Hindlimb muscle (tissue), 1 donor: Measurements from ENCODE around the gene MASP1. TPM values are rescaled to one million over a fixed set of nuclear protein-coding genes. Genes with fewer than 3 reads are reported as not detected.
"Not testable (repeated sequence)": the region's sequence is repeated elsewhere in the genome, so short reads cannot be mapped to it uniquely, and the experiment has no call there.

ENCODE experiments used
- DNase-seq: peaks from one replicate; pipeline ENCODE4 v3.0.0-alpha.2; 2013
- polyA plus RNA-seq: library from polyadenylated mRNA; unstranded; fragments of 120-200 nt; gene quantifications from one replicate; pipeline ENCODE4 v1.2.1, GENCODE V29; 2013; ENCODE audit not compliant: insufficient read length

MASP1 gene
- polyA plus RNA-seq, 1 donor: 5.4 TPM

- no peak for DNase-seq
These were observed 77.9 kb downstream of the MASP1 start for GRCh38 chr3:187213616-187214015.

DNA sequence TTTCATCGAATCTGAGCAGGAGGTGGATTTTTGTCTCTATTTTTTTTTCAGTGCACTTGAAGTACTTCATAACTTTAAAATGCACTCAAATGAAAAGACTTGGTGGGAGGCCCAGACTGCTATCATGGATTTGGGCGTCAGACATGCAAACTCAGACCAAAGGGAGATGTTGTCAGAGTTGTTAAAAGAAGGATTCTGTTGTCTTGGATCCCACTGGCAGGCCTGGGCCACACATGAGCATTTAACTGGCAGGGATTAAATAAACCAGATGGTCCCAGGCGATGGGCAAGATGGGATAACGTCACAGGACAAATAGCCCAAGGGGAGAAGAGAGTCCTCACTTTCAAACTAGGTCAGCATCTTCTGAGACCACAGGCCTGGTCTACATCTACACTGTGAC, 78.8 kb downstream of the MASP1 start:
- DNase-seq: no peak

GRCh38 chr3:187212196-187212545, 79.4 kb downstream of the MASP1 start:
- DNase-seq: no peak

DNA sequence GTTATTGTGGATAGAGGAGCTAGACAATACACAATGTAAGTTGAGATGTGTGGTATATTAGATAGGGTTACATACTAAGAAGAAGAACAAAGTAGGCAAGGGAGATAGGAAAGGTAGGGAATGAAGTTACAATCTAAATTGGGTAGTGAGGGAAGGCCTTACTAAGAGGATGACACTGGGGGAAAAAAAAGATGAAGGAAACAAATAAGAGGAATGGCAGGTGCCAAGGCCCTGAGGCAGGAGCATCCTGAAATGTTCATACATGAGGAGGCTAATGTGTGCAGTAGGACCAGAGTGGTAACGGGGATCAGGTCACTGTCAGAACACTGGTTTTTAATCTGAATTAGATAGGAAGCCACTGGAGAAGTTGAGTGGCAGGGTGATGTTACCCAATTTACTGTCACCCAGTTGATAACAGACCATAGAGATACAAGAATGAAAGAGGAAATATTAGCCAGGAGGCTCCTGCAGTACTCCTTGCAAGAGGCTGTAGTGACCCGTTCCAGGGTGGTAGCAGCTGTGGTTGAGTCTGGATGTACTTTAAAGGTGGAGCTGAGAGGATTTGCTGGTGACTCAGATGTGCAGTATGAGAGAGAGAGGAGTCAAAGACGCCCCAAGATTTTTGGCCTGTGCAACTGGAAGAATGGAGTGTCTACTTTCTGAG, 79.9 kb downstream of the MASP1 start:
- no peak for DNase-seq

DNA sequence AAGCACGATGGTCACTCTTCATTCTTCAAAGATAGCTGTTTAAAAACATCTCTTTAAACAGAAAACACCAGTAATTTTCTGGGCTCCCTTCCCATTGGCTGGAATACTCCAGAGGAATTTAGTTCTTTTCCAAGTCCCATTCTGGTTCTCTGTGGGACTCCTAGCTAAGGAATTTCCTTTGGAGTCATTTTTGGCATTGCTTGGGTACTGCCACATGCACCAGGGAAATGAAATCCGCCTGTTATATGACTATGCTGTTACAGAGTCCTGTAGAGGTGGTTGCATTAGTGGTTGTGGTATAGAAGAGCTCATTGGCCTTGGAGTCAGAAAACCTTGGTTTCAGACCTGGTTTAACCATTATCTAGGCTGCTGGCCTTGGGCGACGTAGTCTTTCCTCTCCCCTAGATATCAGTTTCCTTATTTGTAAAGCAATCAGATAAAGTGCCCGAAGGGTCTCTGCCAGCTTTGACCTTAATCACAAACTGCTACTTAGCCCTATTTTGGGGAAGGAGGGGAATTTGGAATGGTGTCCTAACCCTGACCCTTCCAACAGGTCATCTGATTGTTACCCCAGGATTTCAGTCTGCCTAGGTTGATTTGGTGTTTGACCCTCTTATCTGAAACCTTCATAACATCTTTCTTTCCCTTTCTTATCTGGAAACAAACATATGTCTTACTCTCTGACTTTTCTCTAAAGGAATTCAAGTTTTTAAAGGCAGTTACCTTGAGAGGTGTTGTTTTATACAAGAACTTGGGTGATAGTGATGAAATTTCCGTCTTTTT, 80.8 kb downstream of the MASP1 start:
- DNase-seq: no peak

DNA sequence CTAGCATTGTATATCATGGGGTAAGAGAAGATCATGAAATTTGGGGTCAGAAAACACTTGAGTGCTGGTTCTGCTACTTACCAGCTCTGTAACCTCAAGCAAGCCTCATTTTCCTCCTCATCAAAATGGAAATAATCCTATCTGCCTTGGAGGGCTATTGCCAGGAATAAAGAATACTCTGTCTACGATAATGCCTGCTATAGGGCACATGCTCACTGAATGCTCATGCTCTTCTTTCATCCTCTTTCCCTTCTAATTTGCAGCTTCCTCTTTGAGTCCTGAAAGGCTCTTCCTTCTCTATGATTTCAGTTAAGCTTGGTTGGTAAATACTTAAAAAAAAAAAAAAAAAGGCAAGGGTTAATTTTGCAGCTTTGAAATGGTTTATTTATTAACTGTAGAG, 81.4 kb downstream of the MASP1 start:
- no peak for DNase-seq

GRCh38 chr3:187209491-187209890, 82.0 kb downstream of the MASP1 start:
- no peak for DNase-seq

- DNase-seq: no peak
These were observed 83.4 kb downstream of the MASP1 start for GRCh38 chr3:187208159-187208558.

- DNase-seq: no peak
These were observed 83.9 kb downstream of the MASP1 start for GRCh38 chr3:187207624-187208023.

DNA sequence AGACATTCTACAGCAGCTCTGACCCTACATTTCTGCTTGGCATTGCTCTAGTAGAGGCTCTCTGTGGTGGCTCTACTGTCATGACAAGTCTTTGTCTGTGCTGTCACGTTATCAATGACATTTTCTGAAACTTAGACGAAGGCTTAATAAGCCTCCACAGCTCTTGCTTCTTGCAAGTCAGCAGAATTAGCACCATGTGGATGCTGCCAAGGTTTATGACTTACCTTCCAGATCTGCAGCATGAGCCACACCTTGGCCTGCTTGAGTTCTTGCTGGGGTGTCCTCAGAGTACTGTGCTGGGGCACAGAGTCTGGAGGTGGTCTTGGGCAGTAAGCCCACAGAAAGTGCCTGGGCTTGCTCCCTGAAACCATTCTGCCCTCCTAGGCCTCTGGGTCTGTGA, 84.5 kb downstream of the MASP1 start:
- no peak for DNase-seq

- DNase-seq: no peak
These were observed 85.9 kb downstream of the MASP1 start for GRCh38 chr3:187205683-187206082.

DNA sequence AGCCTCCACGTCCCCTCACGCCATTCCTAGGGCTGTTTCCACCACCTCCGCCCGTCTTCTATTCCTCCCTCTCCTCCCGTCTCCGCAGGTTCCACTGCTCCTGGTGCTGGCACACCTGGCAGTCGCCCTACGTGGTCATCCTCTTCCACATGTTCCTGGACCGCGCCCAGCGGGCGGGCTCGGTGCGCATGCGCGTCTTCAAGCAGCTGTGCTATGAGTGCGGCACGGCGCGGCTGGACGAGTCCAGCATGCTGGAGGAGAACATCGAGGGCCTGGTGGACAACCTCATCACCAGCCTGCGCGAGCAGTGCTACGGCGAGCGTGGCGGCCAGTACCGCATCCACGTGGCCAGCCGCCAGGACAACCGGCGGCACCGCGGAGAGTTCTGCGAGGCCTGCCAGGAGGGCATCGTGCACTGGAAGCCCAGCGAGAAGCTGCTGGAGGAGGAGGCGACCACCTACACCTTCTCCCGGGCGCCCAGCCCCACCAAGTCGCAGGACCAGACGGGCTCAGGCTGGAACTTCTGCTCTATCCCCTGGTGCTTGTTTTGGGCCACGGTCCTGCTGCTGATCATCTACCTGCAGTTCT, 92.0 kb downstream of the MASP1 start:
- DNase-seq: not testable (repeated sequence)

DNA sequence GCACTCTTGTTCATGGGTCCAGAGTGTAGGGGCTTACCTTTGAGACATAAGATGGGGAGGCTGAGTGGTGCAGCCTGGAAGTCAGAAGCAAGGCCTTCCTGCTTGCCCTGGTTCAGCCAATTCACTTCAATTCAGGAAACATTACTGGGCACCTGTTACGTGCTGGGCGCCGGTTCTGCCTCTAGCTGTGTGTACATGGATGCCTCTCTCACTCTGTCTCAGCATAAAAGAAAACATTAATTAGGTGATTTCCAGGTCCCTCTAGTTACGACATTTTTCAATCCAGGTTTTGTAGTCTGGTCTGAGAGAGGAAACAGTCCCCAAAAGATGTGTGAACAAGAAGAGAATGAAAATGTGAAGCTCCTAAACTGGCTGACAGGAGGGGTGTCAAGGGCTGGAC, 93.0 kb downstream of the MASP1 start:
- DNase-seq: no peak

GRCh38 chr3:187197335-187197649, 94.2 kb downstream of the MASP1 start, which contains the start of gene RTP1:
Gene RTP1, plus strand, starts transcription at chr3:187197486. Its CDS starts 30 bp downstream, at chr3:187197516.
- no peak for DNase-seq

GRCh38 chr3:187196573-187197334, 94.8 kb downstream of the MASP1 start:
- DNase-seq: no peak

DNA sequence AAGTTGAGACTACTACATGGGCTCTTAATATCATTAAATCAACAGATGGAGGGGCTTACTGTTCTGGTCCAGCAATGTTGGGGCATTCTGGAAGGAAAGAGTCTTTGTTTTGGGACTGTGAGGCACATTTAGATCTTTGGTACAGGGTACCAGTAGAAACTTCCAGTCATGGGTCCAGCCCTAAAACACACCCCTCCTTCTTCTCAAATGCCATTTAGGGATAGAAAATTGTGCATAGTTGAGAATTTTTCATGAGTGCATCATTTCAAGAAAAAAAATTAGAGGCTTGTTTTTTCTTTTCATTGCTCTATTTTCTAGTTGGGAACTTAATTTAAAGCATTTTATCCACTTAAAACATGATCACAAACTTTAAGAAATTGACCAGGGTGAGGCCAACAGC, 98.4 kb downstream of the MASP1 start:
- DNase-seq: no peak

- DNase-seq: no peak
These were observed 100.3 kb downstream of the MASP1 start for GRCh38 chr3:187191271-187191670.

GRCh38 chr3:187188931-187189330, 102.6 kb downstream of the MASP1 start:
- DNase-seq: no peak

DNA sequence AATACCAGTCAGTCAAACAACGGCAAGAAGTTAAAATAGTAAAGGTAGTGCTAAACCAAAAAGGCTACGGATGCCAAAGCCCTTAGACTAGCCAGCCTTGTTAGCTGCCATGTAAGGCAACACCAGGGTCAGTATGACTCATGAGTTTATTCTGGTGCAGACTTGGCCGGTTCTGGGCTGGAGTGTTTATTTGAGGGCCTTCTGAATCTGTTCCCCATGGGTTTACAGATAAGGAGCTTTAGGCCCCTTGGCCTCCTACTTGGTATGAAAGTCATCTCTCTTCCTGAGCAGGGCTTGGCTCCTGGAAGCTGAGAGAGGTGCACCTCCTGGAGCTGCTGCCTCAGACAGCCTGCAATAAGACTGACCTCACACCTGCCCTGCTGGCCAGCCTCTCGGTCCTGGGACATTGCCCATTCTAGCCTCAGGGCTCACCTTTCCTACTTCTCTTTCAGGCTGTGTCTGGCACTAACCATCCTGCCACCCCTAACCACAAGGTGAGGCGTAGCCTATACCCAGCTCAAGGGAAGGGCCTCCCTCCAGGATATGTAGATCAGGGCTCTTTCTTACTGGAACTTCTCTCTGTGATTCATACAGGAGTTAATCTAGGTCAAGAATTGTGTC, 104.6 kb downstream of the MASP1 start:
- no peak for DNase-seq

DNA sequence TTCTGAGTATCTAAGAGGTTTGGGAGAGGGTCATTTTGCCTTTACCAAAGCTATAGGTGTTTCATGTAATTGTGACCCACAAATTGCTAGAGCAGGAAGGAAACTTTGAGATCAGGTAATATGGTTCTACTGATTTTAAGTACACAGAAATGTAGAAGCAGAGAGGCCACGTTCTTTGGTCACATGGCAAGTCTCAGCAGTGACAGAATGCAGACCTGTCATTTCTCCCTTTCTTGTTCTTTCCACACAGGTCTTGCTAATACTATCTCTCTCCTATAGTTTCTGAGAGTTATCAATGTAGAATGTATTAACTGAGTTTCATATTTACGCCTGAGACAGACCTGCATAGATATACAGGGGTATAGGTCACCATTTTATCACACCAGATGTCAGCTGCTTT, 105.2 kb downstream of the MASP1 start:
- no peak for DNase-seq

DNA sequence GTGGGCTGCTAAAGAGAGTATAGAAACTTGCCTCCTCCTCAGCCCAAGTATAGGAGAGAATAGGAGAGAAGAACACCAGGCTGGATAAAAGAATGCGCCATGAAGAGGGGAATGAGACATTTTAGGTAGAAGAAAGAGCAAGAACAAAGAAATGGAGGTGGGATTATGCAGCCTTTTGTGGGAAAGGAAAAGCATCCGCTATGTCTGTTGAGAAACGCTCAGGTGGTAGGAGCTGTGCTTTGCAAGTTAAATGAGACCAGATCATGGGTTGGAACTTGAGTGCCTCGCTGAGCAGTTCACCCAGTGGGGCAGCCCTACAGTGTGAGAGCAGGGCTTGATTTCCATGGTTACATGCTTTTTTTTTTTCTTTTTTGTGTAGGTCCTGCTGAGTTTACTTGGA, 105.8 kb downstream of the MASP1 start:
- no peak for DNase-seq
